HCT116 (cell line): ENCODE data around the gene CCDC82. TPM values are rescaled to one million over a fixed set of nuclear protein-coding genes. Genes with fewer than 3 reads are reported as not detected.

Experiments
- ATAC-seq: fragments of 200-7000 bp; cut with Tn5 transposase; 2 replicates; pipeline ENCODE4 v1.9.1; 2020; ENCODE audit warnings: mild to moderate bottlenecking, moderate library complexity
- BruUV-seq: library from RNA; stranded (reverse); fragments of 400-500 nt; replicated peaks from 2 replicates; lab custom pipeline; 2021; lab: Mats Ljungman, UMichigan
- CTCF ChIA-PET: fragments of 300-600 bp; sonication (Branson Sonifier 250); formaldehyde crosslinking; loops from one replicate; lab custom pipeline; 2021; ENCODE audit warnings: antibody characterized with exemption; lab: Charles Lee
- POLR2A ChIA-PET: fragments of 300-600, 350-600 bp; sonication (Branson Sonifier 250); formaldehyde crosslinking; loops from one replicate; lab custom pipeline; 2021; ENCODE audit warnings: antibody characterized with exemption; lab: Charles Lee
- RAD21 ChIA-PET, 2 experiments: fragments of 300-600 bp; sonication (Branson Sonifier 250); formaldehyde crosslinking; loops; one replicate each; lab custom pipeline; 2023; ENCODE audit warnings: low total read pairs in 2 of 2; ENCODE audit not compliant: uncharacterized antibody in 2 of 2, unreplicated experiment in 2 of 2, low non-redundant PET in 1 of 2; lab: Charles Lee
- DNase-seq: peaks from one replicate; pipeline ENCODE4 v3.0.0-alpha.2; 2010; ENCODE audit warnings: low read depth, low spot score
- H2AFZ ChIP-seq: fragments of 200-600 bp; shearing (Covaris generic), sonication (generic); 2 replicates; pipeline ENCODE4 v1.6.1; 2017; ENCODE audit warnings: low read depth, mixed run types, mixed read lengths, antibody characterized with exemption, low read length; ENCODE audit not compliant: poor library complexity, severe bottlenecking
- H3K27ac ChIP-seq: 2 replicates; pipeline ENCODE4 v1.5.1; 2012; ENCODE audit warnings: low read depth, low read length
- H3K27me3 ChIP-seq: fragments of 200-600 bp; sonication (generic); 2 replicates; pipeline ENCODE4 v1.6.1; 2016; ENCODE audit warnings: mixed run types, low read length, mixed read lengths; ENCODE audit not compliant: insufficient read depth
- H3K36me3 ChIP-seq, 2 experiments: fragments of 200-500 bp in 1 of 2; fragments of 200-600 bp in 1 of 2; sonication (Bioruptor generic) in 1 of 2; sonication (generic) in 1 of 2; 2 replicates each; pipeline versions ENCODE4 v1.5.1 to v1.6.1; 2014 to 2016; ENCODE audit warnings: low read length in 2 of 2, inconsistent platforms in 1 of 2, mixed read lengths in 1 of 2, mixed run types in 1 of 2; ENCODE audit not compliant: insufficient read depth in 2 of 2, control insufficient read depth in 1 of 2
- H3K4me1 ChIP-seq, 2 experiments: fragments of 200-600 bp in 1 of 2; sonication (generic) in 1 of 2; 2 replicates each; pipeline versions ENCODE4 v1.5.1 to v1.6.1; 2012 to 2017; ENCODE audit warnings: low read length in 2 of 2, inconsistent platforms in 1 of 2, mild to moderate bottlenecking in 1 of 2, mixed read lengths in 1 of 2, mixed run types in 1 of 2, moderate library complexity in 1 of 2; ENCODE audit not compliant: insufficient read depth in 2 of 2, control insufficient read depth in 1 of 2
- H3K4me2 ChIP-seq: fragments of 200-600 bp; sonication (generic); 2 replicates; pipeline ENCODE4 v1.6.1; 2017; ENCODE audit warnings: mixed run types, low read length, mixed read lengths
- H3K4me3 ChIP-seq, 2 experiments: fragments of 200-600 bp in 1 of 2; sonication (generic) in 1 of 2; replicated peaks in 1 of 2; 2 replicates each; pipeline ENCODE4 v1.5.1; 2011 to 2016; ENCODE audit warnings: low read length in 2 of 2, control low read depth in 1 of 2, low read depth in 1 of 2, mild to moderate bottlenecking in 1 of 2, mixed read lengths in 1 of 2, mixed run types in 1 of 2
- H3K79me2 ChIP-seq: fragments of 200-600 bp; sonication (generic); 2 replicates; pipeline ENCODE4 v1.6.1; 2017; ENCODE audit warnings: mild to moderate bottlenecking, mixed run types, low read length, moderate library complexity, mixed read lengths; ENCODE audit not compliant: insufficient read depth
- H3K9ac ChIP-seq: fragments of 200-600 bp; sonication (generic); 2 replicates; pipeline ENCODE4 v1.6.1; 2016; ENCODE audit warnings: low read length, mixed read lengths
- H3K9me2 ChIP-seq: fragments of 200-600 bp; sonication (generic), shearing (Covaris generic); 2 replicates; pipeline ENCODE4 v1.6.1; 2017; ENCODE audit warnings: mixed run types, mild to moderate bottlenecking, moderate library complexity; ENCODE audit not compliant: insufficient read depth
- H3K9me3 ChIP-seq, 2 experiments: fragments of 200-500 bp in 1 of 2; fragments of 200-600 bp in 1 of 2; sonication (Bioruptor generic) in 1 of 2; sonication (generic) in 1 of 2; 2 replicates each; pipeline ENCODE4 v1.6.1; 2014 to 2017; ENCODE audit warnings: low read length in 2 of 2, mixed read lengths in 2 of 2, inconsistent platforms in 1 of 2, low read depth in 1 of 2, mild to moderate bottlenecking in 1 of 2, mixed run types in 1 of 2, moderate library complexity in 1 of 2; ENCODE audit not compliant: control insufficient read depth in 1 of 2, insufficient read depth in 1 of 2
- H4K20me1 ChIP-seq: fragments of 200-600 bp; sonication (generic), shearing (Covaris generic); 2 replicates; pipeline ENCODE4 v1.6.1; 2017; ENCODE audit warnings: mixed run types, mild to moderate bottlenecking, moderate library complexity; ENCODE audit not compliant: insufficient read depth
- CEBPB ChIP-seq: IDR thresholded peaks from 2 replicates; pipeline ENCODE4 v1.6.1; 2012; ENCODE audit warnings: low read depth
- CTCF ChIP-seq, 3 experiments: fragments of 200-600 bp in 1 of 3; sonication (generic) in 1 of 3; IDR thresholded peaks in 2 of 3; conservative IDR thresholded peaks in 1 of 3; 2 replicates each; pipeline ENCODE4 v1.5.1; 2012 to 2017; ENCODE audit warnings: low read depth in 2 of 3, low read length in 2 of 3, antibody characterized with exemption in 1 of 3, borderline replicate concordance in 1 of 3, control low read depth in 1 of 3, mild to moderate bottlenecking in 1 of 3, mixed read lengths in 1 of 3, mixed run types in 1 of 3, moderate library complexity in 1 of 3; ENCODE audit not compliant: insufficient read depth in 1 of 3
- EZH2phosphoT487 ChIP-seq: fragments of 200-600 bp; IDR thresholded peaks from 2 replicates; pipeline ENCODE4 v1.6.1; 2018; ENCODE audit warnings: antibody characterized with exemption, borderline replicate concordance
- POLR2A ChIP-seq: IDR thresholded peaks from 2 replicates; pipeline ENCODE4 v1.7.0; 2011; ENCODE audit warnings: borderline replicate concordance; ENCODE audit not compliant: insufficient read depth, insufficient read length; ENCODE audit errors: extremely low read depth
- POLR2AphosphoS5 ChIP-seq: IDR thresholded peaks from 2 replicates; pipeline ENCODE4 v1.6.1; 2011; ENCODE audit warnings: mild to moderate bottlenecking, low read depth, low read length, moderate library complexity
- SRF ChIP-seq: IDR thresholded peaks from 2 replicates; pipeline ENCODE4 v1.6.1; 2012; ENCODE audit warnings: low read depth
- ZFX ChIP-seq: fragments of 450-650 bp; IDR thresholded peaks from 2 replicates; pipeline ENCODE4 v1.6.1; 2017
- ZNF274 ChIP-seq: fragments of 200-500 bp; sonication (Bioruptor generic); IDR thresholded peaks from 2 replicates; pipeline ENCODE4 v1.6.1; 2014; ENCODE audit warnings: mild to moderate bottlenecking, low read depth, low read length, inconsistent platforms
- intact Hi-C: fragments of 100-400 bp; cut with micrococcal nuclease; formaldehyde crosslinking; loops from 2 replicates; pipeline ENCODE4 v1.10.0; 2022
- total RNA-seq: library from RNA; stranded (reverse); gene quantifications from one replicate; pipeline ENCODE4 v1.2.1, GENCODE V29; 2021; ENCODE audit not compliant: unreplicated experiment

CCDC82 gene
- total RNA-seq, 1 experiment from 2014 or later = 11.2 TPM

- H3K27ac ChIP-seq = no peak overlapping the region
- H4K20me1 ChIP-seq = no peaks in the 10 kb centered on the region
- ATAC-seq (no peak), DNase-seq (no peak)
- no peak overlapping the region for H3K4me3 ChIP-seq
- peaks cover 15 to 30% of the 10 kb centered on the region in 2 experiments for H3K4me1 ChIP-seq
- H3K9me2 ChIP-seq = no peaks in the 10 kb centered on the region
- H3K27me3 ChIP-seq = no peaks in the 10 kb centered on the region
- ChIA-PET CTCF (no interaction called here), POLR2A (no interaction called here), RAD21 (no interaction called here)
- H3K4me2 ChIP-seq = no peak overlapping the region
- H3K79me2 ChIP-seq = no peaks in the 10 kb centered on the region
- H3K9me3 ChIP-seq = no peaks in the 10 kb centered on the region
- no TSS peak for BruUV-seq
- no peaks in the 10 kb centered on the region for H3K36me3 ChIP-seq
- intact Hi-C loops = no loop called here
- TF ChIP-seq POLR2A = no peak
- TF ChIP-seq ZFX = no peak
- no peak for TF ChIP-seq CTCF (IDR thresholded peaks at IDR 0.05 in 2 of 3, conservative IDR thresholded peaks at IDR 0.05 in 1 of 3; ENCODE audit: borderline replicate concordance in 1 of 3, insufficient read depth in 1 of 3, low read depth in 2 of 3, low read length in 2 of 3)
- TF ChIP-seq CEBPB = no peak
- no peak for TF ChIP-seq SRF
- no peak for TF ChIP-seq POLR2AphosphoS5
- TF ChIP-seq ZNF274 = no peak
- H2AFZ ChIP-seq = no peak overlapping the region
- H3K9ac ChIP-seq = no peak overlapping the region
Observed at GRCh38 chr11:96316869-96317268, 72.8 kb downstream of the CCDC82 start.

GRCh38 chr11:96315476-96315875 lies 74.2 kb downstream of the CCDC82 start:
- CTCF ChIA-PET = no interaction called here
- POLR2A ChIA-PET = no interaction called here
- no peak overlapping the region for H3K9ac ChIP-seq
- RAD21 ChIA-PET = no interaction called here
- no peak overlapping the region for H3K4me2 ChIP-seq
- no peaks in the 10 kb centered on the region for H4K20me1 ChIP-seq
- H3K4me3 ChIP-seq = no peak overlapping the region
- H3K36me3 ChIP-seq = no peaks in the 10 kb centered on the region
- no peaks in the 10 kb centered on the region for H3K79me2 ChIP-seq
- no peaks in the 10 kb centered on the region for H3K9me3 ChIP-seq
- no TSS peak for BruUV-seq
- intact Hi-C loops = no loop called here
- peaks cover 24 to 44% of the 10 kb centered on the region in 2 experiments for H3K4me1 ChIP-seq
- no peaks in the 10 kb centered on the region for H3K9me2 ChIP-seq
- no peak overlapping the region for H3K27ac ChIP-seq
- no peaks in the 10 kb centered on the region for H3K27me3 ChIP-seq
- no peak for TF ChIP-seq EZH2phosphoT487
- DNase-seq (no peak), ATAC-seq (no peak)
- no peak overlapping the region for H2AFZ ChIP-seq
